Right forelimb (tissue), 1 donor: ENCODE data around the gene PGAM4.
"Not testable (repeated sequence)": the region's sequence is repeated elsewhere in the genome, so short reads cannot be mapped to it uniquely, and the experiment has no call there.

Experiments
- DNase-seq: peaks from one replicate; pipeline ENCODE4 v3.0.0-alpha.2; 2018

Gene PGAM4

GRCh38 chrX:77969538-77969937 is at the start of gene PGAM4:
Gene PGAM4, minus strand, starts transcription at chrX:77969638. Its CDS starts 0 bp downstream, at chrX:77969638.
- no peak for DNase-seq

GRCh38 chrX:78011846-78012245 is 42.4 kb upstream of the PGAM4 start:
- DNase-seq, result no peak

DNA sequence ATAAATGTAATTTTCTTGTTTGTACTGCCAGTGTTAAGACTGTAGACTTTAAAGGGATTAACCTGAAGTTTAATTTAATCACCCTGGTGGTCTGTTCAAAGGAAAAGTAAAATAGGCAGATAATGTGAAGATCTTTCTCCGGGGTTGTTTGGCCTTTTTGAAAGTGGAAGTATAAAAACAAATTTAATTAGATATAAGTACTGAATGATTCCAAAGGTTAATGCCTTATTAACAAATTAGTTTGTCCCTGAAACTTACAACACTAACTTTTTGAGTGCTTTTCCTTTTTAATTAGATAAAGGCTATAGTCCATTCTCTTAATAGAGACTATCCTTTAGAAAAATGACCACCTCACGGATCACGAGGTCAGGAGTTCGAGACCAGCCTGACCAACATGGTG is 10.4 kb upstream of the PGAM4 start:
- DNase-seq, result no peak

DNA sequence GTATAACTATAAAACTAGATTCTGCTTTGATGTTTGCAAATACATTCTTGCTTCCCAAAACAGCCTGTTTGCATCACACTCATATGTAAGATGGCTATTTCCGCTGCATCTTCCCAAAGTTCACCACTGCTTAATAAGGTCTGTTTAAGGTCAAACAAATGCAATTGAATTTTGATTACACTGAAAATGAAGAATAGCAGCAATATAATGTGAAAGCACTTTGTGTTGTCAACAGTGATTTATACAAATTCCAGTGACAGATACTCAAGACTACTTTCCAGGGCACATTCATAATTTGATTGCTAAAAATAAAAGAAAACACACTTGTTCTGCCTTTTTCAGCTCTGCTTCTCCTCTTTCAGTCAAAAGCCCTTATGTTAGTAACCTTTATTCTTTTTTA is 8.1 kb upstream of the PGAM4 start:
- DNase-seq, result no peak

DNA sequence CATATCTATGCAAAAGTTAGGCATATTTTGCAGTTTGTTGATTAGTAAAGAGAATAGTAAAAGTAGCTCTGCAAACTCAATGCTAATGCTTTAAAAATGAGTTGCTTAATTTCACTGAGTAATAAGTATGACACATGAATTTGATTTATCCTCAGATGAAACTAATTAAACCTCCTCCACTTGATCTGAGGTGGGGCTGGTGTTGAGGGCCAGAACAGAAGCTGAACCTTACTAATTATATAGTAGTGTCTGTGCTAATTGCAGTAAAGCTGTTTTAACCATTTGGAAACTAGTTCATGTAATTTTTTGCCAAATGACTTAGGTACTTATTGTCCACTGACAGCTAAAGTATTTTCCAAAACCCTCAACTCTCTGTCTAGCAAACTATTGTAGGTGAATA is 7.7 kb upstream of the PGAM4 start:
- no peak for DNase-seq

- DNase-seq, result no peak
Measured at GRCh38 chrX:77975755-77976154, 6.3 kb upstream of the PGAM4 start.

- no peak for DNase-seq
Measured at GRCh38 chrX:77967631-77968030, 1.8 kb downstream of the PGAM4 start.

DNA sequence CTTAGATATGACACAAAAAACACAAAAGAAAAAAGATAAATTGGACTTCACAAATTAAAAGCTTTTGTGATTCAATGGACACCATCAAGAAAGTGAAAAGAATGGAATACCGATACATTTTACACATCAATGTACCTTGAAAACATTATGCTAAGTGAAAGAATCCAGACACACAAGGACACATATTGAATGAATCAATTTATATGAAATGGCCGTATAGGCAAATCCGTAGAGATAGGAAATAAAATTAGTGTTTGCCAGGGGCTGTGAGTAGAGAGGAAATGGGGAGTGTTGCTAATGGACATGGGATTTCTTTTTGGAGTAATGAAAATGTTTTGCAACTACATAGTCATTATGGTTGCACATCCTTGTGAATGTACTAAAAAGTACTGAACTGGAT is 3.1 kb downstream of the PGAM4 start:
- DNase-seq, result no peak

GRCh38 chrX:77962068-77962902 is 7.2 kb downstream of the PGAM4 start:
- DNase-seq, result no peak

DNA sequence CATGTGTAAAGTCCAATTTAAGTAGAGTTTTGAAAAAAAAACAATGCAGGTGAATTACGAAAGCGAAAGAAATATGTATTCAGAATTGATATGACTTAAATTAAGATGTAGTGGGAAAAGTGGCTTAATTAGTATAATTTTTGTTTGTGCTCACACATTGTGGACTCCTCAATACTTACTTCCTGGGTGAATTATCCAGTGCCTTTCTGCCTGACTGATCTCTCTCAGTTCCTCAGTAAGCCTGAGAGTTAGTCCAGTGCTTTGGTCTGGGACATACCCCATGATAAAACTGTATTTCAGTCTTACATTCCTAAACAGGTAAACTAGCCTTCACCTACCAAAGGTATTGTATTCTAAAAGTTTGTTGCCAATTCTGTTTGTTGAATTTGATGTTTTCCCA is 8.4 kb downstream of the PGAM4 start:
- DNase-seq, result no peak

- no peak for DNase-seq
Measured at GRCh38 chrX:77960567-77960966, 8.9 kb downstream of the PGAM4 start.

DNA sequence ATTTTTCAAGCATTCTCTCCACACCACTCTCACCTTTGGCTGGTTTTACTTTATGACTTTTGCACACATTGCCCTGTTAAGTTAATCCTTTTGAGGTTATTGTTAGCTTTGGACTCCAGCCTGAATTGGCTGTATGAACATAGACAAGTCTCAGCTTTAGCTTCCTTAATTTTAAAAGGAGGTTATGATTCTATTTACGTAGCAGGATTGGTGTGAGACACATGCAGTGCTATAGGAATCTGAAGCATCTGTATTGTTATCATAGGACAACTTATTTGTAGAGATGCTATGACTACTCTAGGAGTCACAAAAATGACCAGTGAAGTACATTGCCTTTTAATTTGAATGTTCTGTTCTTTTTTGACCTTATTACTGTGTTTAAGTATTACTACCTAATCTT is 15.7 kb downstream of the PGAM4 start:
- DNase-seq, result no peak

- no peak for DNase-seq
Measured at GRCh38 chrX:77953302-77953701, 16.1 kb downstream of the PGAM4 start.

DNA sequence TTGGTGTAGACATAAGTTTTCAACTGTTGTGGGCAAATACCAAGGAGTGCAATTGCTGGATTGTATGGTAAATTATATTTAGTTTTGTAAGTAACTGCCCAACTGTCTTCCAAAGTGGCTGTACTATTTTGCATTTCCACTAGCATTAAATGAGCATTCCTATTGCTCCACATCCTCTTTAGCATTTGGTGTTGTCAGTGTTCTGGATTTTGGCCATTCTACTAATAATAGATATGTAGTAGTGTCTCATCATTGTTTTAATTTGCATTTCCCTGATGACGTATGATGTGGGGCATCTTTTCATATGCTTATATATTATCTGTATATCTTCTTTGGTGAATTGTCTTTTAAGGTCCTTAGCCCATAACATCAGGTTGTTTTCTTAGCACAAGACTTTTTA is 17.3 kb downstream of the PGAM4 start:
- DNase-seq, result no peak

GRCh38 chrX:77949840-77950239 is 19.6 kb downstream of the PGAM4 start:
- DNase-seq, result no peak

DNA sequence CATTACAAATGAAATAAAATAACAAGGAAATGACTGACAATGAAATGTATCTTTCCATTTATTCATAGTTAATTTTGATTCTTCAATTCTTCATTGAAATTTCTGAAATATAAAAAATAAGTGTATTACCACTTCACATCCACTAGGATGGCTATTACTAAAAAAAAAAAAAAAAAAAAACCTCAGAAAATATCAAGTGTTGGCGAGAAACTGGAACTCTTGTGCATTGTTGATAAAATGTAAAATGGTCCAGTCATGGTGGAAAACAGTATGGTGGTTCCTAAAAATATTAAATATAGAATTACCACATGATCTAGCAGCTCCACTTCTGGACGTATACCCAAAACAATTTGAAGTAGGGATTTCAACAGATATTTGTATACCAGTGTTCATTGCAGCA is 22.9 kb downstream of the PGAM4 start:
- no peak for DNase-seq

- DNase-seq, result no peak
Measured at GRCh38 chrX:77945910-77946545, 23.4 kb downstream of the PGAM4 start.

GRCh38 chrX:77945031-77945430 is 24.4 kb downstream of the PGAM4 start:
- not testable (repeated sequence) for DNase-seq

- DNase-seq, result no peak
Measured at GRCh38 chrX:77938083-77938680, 31.3 kb downstream of the PGAM4 start.

DNA sequence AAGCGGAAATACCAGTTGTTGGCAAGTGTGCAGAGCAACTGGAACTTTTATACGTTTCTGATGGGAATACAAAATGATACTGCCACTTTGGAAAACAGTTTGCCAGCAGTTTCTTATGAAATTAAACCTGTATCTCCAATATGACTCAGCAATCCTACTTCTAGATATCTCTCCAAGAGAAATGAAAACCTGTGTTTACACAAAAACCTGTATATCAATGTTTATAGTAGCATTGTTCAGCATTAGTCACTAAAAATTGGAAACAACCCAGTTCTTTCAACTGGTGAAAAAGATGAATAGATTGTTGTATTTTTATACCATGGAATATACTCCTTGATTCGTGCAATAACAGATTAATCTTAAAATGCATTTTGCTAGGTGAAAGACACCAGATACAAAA is 32.1 kb downstream of the PGAM4 start:
- no peak for DNase-seq

- DNase-seq, result no peak
Measured at GRCh38 chrX:77936299-77936698, 33.1 kb downstream of the PGAM4 start.

DNA sequence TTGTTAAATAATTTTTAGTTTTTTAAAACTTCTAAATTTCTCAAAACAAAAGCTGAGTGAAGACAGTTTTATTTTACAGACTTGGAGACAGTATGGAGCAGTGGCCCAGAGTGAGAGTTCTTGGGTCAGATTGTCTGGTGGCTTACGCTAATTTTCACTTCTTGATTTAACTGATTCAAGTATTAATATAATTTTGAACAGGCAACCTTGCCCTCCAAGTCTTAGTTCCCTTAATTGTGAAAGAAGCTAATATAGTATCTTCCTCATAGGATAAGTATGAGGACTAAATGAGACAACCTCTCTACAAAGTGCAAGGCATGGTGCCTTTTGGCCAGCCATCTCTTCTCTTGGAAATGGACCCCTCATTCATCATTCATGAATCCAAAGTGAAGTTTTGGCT is 33.6 kb downstream of the PGAM4 start:
- no peak for DNase-seq

- no peak for DNase-seq
Measured at GRCh38 chrX:77930581-77930980, 38.9 kb downstream of the PGAM4 start.

GRCh38 chrX:77925764-77926163 is 43.7 kb downstream of the PGAM4 start:
- DNase-seq, result no peak
